ENCODE results near the gene MICAL3.

- TF ChIP-seq EZH2phosphoT487 (IDR thresholded peaks at IDR 0.05; ENCODE audit: low read length) (no peak), EZH2 (optimal IDR thresholded peaks at IDR 0.05; ENCODE audit: low read depth, low read length) (no peak)
- TF ChIP-seq, protein P1, sequence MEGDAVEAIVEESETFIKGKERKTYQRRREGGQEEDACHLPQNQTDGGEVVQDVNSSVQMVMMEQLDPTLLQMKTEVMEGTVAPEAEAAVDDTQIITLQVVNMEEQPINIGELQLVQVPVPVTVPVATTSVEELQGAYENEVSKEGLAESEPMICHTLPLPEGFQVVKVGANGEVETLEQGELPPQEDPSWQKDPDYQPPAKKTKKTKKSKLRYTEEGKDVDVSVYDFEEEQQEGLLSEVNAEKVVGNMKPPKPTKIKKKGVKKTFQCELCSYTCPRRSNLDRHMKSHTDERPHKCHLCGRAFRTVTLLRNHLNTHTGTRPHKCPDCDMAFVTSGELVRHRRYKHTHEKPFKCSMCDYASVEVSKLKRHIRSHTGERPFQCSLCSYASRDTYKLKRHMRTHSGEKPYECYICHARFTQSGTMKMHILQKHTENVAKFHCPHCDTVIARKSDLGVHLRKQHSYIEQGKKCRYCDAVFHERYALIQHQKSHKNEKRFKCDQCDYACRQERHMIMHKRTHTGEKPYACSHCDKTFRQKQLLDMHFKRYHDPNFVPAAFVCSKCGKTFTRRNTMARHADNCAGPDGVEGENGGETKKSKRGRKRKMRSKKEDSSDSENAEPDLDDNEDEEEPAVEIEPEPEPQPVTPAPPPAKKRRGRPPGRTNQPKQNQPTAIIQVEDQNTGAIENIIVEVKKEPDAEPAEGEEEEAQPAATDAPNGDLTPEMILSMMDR (IDR thresholded peaks at IDR 0.05; ENCODE audit: low read length) = no peak
Measured at GRCh38 chr22:17875156-17875555, 149.2 kb downstream of the MICAL3 start.

Measured in MM.1S (cell line).